CD4-positive, alpha-beta T cell (primary cell): Measurements from ENCODE around the gene AHNAK. TPM values are rescaled to one million over a fixed set of nuclear protein-coding genes. Genes with fewer than 3 reads are reported as not detected.

Experiments used
- ATAC-seq: fragments of 200-7000 bp; cut with Tn5 transposase; one replicate; pipeline ENCODE4 v1.10.0; 2022; ENCODE audit warnings: mild to moderate bottlenecking; ENCODE audit not compliant: poor library complexity
- CTCF ChIA-PET: fragments of 350-600 bp; sonication (Branson Sonifier 250); formaldehyde crosslinking; loops from one replicate; lab custom pipeline; 2021; ENCODE audit warnings: antibody characterized with exemption, inconsistent platforms; lab: Charles Lee
- POLR2A ChIA-PET: fragments of 350-600 bp; sonication (Branson Sonifier 250); formaldehyde crosslinking; loops from one replicate; lab custom pipeline; 2021; ENCODE audit warnings: antibody characterized with exemption, inconsistent platforms; lab: Charles Lee
- DNase-seq, 14 experiments: peaks; one replicate each; pipeline ENCODE4 v3.0.0-alpha.2; 2013 to 2020; ENCODE audit warnings: mixed read lengths in 2 of 14
- H3K27ac ChIP-seq, 2 donors: one replicate each; pipeline versions ENCODE4 v1.5.1 to v1.7.0; 2013; ENCODE audit warnings: low read length in 2 of 2, low read depth in 1 of 2, mild to moderate bottlenecking in 1 of 2
- H3K27me3 ChIP-seq, 2 experiments: 1 replicate in 1 of 2; 2 replicates in 1 of 2; pipeline versions ENCODE4 v1.6.1 to v1.7.0; 2013; ENCODE audit warnings: low read length in 2 of 2, control low read depth in 1 of 2, mild to moderate bottlenecking in 1 of 2, moderate library complexity in 1 of 2; ENCODE audit not compliant: insufficient read depth in 2 of 2, control insufficient read depth in 1 of 2
- H3K36me3 ChIP-seq: one replicate; pipeline ENCODE4 v1.6.1; 2013; ENCODE audit warnings: low read length, control low read depth; ENCODE audit not compliant: insufficient read depth
- H3K4me1 ChIP-seq: one replicate; pipeline ENCODE4 v1.6.1; 2013; ENCODE audit warnings: low read length, control low read depth; ENCODE audit not compliant: insufficient read depth
- H3K4me3 ChIP-seq: one replicate; pipeline ENCODE4 v1.5.1; 2013; ENCODE audit warnings: mild to moderate bottlenecking, low read length, moderate library complexity
- H3K9me3 ChIP-seq, 2 experiments: 1 replicate in 1 of 2; 2 replicates in 1 of 2; pipeline versions ENCODE4 v1.6.1 to v1.7.0; 2013; ENCODE audit warnings: low read length in 2 of 2, mild to moderate bottlenecking in 2 of 2, control low read depth in 1 of 2, moderate library complexity in 1 of 2; ENCODE audit not compliant: control insufficient read depth in 1 of 2, insufficient read depth in 1 of 2
- H3K27ac Mint-ChIP-seq: one replicate; pipeline ENCODE4 v1.8.0; 2020; ENCODE audit warnings: mixed read lengths
- H3K27me3 Mint-ChIP-seq: one replicate; pipeline ENCODE4 v1.8.0; 2021; ENCODE audit warnings: mixed read lengths
- H3K36me3 Mint-ChIP-seq: one replicate; pipeline ENCODE4 v1.8.0; 2021; ENCODE audit warnings: low read depth, mixed read lengths
- H3K4me1 Mint-ChIP-seq: one replicate; pipeline ENCODE4 v1.8.0; 2021; ENCODE audit warnings: low read depth, mixed read lengths
- H3K4me3 Mint-ChIP-seq: one replicate; pipeline ENCODE4 v1.8.0; 2020; ENCODE audit warnings: mild to moderate bottlenecking, mixed read lengths
- H3K9me3 Mint-ChIP-seq: one replicate; pipeline ENCODE4 v1.8.0; 2020; ENCODE audit warnings: mixed read lengths
- intact Hi-C, 2 experiments: fragments of 100-400 bp; cut with DNase I in 1 of 2; cut with micrococcal nuclease in 1 of 2; formaldehyde crosslinking; loops; one replicate each; pipeline versions ENCODE4 v1.15.1 to v1.9.0; 2023 to 2025; cut with DNase I, micrococcal nuclease
- total RNA-seq, 174 experiments: library from RNA in 2 of 174; stranded (reverse) in 2 of 174; gene quantifications; one replicate each; pipeline ENCODE4 v1.2.3 and lab custom pipeline; 2021 to 2026
- TF ChIP-seq, protein P1 (sequence below): fragments of 200-600 bp; IDR thresholded peaks from one replicate; pipeline ENCODE4 v1.8.0; 2022; ENCODE audit warnings: antibody characterized with exemption, mild to moderate bottlenecking

The AHNAK gene
- total RNA-seq, 2 experiments from 2014 or later = 320 to 332 TPM

GRCh38 chr11:62464655-62465054 lies 82.0 kb downstream of the AHNAK start:
- no peak for ATAC-seq
- CTCF ChIA-PET = no interaction called here
- Histone ChIP-seq H3K9me3 (no peaks in the 10 kb centered on the region), H3K27ac (no peak overlapping the region), H3K36me3 (no peaks in the 10 kb centered on the region), H3K4me3 (no peak overlapping the region), H3K27me3 (no peaks in the 10 kb centered on the region), H3K4me1 (no peaks in the 10 kb centered on the region)
- Mint-ChIP-seq H3K27me3 (no peaks in the 10 kb centered on the region), H3K36me3 (no peaks in the 10 kb centered on the region), H3K27ac (no peak overlapping the region), H3K9me3 (no peaks in the 10 kb centered on the region), H3K4me1 (no peaks in the 10 kb centered on the region), H3K4me3 (no peak overlapping the region)
- TF ChIP-seq, protein P1, sequence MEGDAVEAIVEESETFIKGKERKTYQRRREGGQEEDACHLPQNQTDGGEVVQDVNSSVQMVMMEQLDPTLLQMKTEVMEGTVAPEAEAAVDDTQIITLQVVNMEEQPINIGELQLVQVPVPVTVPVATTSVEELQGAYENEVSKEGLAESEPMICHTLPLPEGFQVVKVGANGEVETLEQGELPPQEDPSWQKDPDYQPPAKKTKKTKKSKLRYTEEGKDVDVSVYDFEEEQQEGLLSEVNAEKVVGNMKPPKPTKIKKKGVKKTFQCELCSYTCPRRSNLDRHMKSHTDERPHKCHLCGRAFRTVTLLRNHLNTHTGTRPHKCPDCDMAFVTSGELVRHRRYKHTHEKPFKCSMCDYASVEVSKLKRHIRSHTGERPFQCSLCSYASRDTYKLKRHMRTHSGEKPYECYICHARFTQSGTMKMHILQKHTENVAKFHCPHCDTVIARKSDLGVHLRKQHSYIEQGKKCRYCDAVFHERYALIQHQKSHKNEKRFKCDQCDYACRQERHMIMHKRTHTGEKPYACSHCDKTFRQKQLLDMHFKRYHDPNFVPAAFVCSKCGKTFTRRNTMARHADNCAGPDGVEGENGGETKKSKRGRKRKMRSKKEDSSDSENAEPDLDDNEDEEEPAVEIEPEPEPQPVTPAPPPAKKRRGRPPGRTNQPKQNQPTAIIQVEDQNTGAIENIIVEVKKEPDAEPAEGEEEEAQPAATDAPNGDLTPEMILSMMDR = no peak
- no peak for DNase-seq
- POLR2A ChIA-PET = no interaction called here
- intact Hi-C loops = no loop called here

DNA sequence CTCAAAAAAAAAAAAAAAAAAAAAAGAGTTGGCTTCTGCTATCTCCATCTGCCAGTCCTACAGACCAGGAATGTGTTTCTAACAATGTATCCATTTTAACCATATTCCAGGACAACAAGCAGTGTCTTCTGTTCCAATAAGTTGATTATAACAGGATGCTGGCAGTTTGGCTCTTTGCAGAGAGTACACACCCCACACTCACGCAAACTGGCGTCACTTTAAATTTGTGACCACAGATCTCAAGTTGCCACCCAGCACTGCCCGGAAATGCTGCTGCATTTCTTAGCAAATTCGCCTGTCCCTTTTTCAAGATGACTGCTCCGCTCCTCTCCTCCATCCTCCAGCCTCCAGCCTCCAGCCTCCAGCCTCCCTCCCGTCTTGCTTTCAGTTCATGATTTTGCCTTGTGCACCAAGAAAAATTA lies 83.5 kb downstream of the AHNAK start:
- TF ChIP-seq, protein P1 = no peak
- ChIA-PET CTCF (interaction anchor here (2.1 kb wide), 1 partner anchor 39 kb away, joined by 7 read pairs; no protein-coding TSS in a partner anchor), POLR2A (no interaction called here)
- H3K9me3 ChIP-seq = no peaks in the 10 kb centered on the region
- H3K27ac ChIP-seq = no peak overlapping the region
- H3K27ac Mint-ChIP-seq = no peak overlapping the region
- no peak overlapping the region for H3K4me3 ChIP-seq
- no peaks in the 10 kb centered on the region for H3K9me3 Mint-ChIP-seq
- no peaks in the 10 kb centered on the region for H3K27me3 ChIP-seq
- no peaks in the 10 kb centered on the region for H3K4me1 Mint-ChIP-seq
- H3K4me3 Mint-ChIP-seq = no peak overlapping the region
- no peaks in the 10 kb centered on the region for H3K4me1 ChIP-seq
- intact Hi-C loops = no loop called here
- H3K36me3 ChIP-seq = no peaks in the 10 kb centered on the region
- DNase-seq = no peak
- no peaks in the 10 kb centered on the region for H3K27me3 Mint-ChIP-seq
- no peak for ATAC-seq
- no peaks in the 10 kb centered on the region for H3K36me3 Mint-ChIP-seq

- ChIA-PET POLR2A (no interaction called here), CTCF (interaction anchor here (2.1 kb wide), 1 partner anchor 38 kb away, joined by 7 read pairs; no protein-coding TSS in a partner anchor)
- H3K27ac ChIP-seq = no peak overlapping the region
- no peaks in the 10 kb centered on the region for H3K9me3 ChIP-seq
- no peaks in the 10 kb centered on the region for H3K36me3 ChIP-seq
- Mint-ChIP-seq H3K27me3 (no peaks in the 10 kb centered on the region), H3K4me1 (no peaks in the 10 kb centered on the region), H3K9me3 (no peaks in the 10 kb centered on the region), H3K36me3 (no peaks in the 10 kb centered on the region), H3K27ac (no peak overlapping the region), H3K4me3 (no peak overlapping the region)
- DNase-seq = no peak
- intact Hi-C loops = no loop called here
- H3K4me1 ChIP-seq = no peaks in the 10 kb centered on the region
- H3K4me3 ChIP-seq = no peak overlapping the region
- no peak for ATAC-seq
- no peaks in the 10 kb centered on the region for H3K27me3 ChIP-seq
- TF ChIP-seq, protein P1 = no peak
Observed at GRCh38 chr11:62462508-62462892, 84.1 kb downstream of the AHNAK start.
